Keratinocyte (primary cell): ENCODE results near the gene HOXD10. TPM values are rescaled to one million over a fixed set of nuclear protein-coding genes. Genes with fewer than 3 reads are reported as not detected.

Experiments
- DNase-seq: peaks from one replicate; pipeline ENCODE4 v3.0.0-alpha.2; 2011; ENCODE audit warnings: low read depth, missing footprints, low spot score
- FAIRE-seq: peaks from 2 replicates; lab custom pipeline; 2011; peaks lifted over from hg19 to GRCh38; lab: Jason Lieb, UNC
- H2AFZ ChIP-seq: 2 replicates; pipeline ENCODE4 v1.6.0; 2012; ENCODE audit warnings: low read length, control low read depth, inconsistent platforms; ENCODE audit not compliant: control insufficient read depth
- H3K27ac ChIP-seq: 2 replicates; pipeline ENCODE4 v1.5.1; 2011; ENCODE audit warnings: low read length; ENCODE audit not compliant: control insufficient read depth, insufficient read depth
- H3K27me3 ChIP-seq: 3 replicates; pipeline ENCODE4 v1.6.0; 2011; ENCODE audit warnings: low read length; ENCODE audit not compliant: control insufficient read depth, insufficient read depth; ENCODE audit errors: extremely low read depth
- H3K36me3 ChIP-seq, 2 experiments: 2 replicates in 1 of 2; 3 replicates in 1 of 2; pipeline ENCODE4 v1.5.1; 2011; ENCODE audit warnings: low read length in 2 of 2, mild to moderate bottlenecking in 1 of 2; ENCODE audit not compliant: control insufficient read depth in 2 of 2, insufficient read depth in 2 of 2; ENCODE audit errors: extremely low read depth in 1 of 2
- H3K4me1 ChIP-seq: 3 replicates; pipeline ENCODE4 v1.5.1; 2011; ENCODE audit warnings: low read length; ENCODE audit not compliant: control insufficient read depth, insufficient read depth; ENCODE audit errors: extremely low read depth
- H3K4me2 ChIP-seq: 3 replicates; pipeline ENCODE4 v1.6.0; 2011; ENCODE audit warnings: low read depth, low read length; ENCODE audit not compliant: control insufficient read depth, insufficient read depth; ENCODE audit errors: extremely low read depth
- H3K4me3 ChIP-seq, 3 experiments: fragments of 200-600 bp in 1 of 3; sonication (generic) in 1 of 3; 2 replicates in 2 of 3; 3 replicates in 1 of 3; pipeline ENCODE4 v1.5.1; 2011 to 2016; ENCODE audit warnings: low read length in 3 of 3, mild to moderate bottlenecking in 3 of 3, control low read depth in 2 of 3, inconsistent platforms in 1 of 3, low read depth in 1 of 3, mixed read lengths in 1 of 3, mixed run types in 1 of 3, moderate library complexity in 1 of 3; ENCODE audit not compliant: control insufficient read depth in 2 of 3, insufficient read depth in 2 of 3; ENCODE audit errors: extremely low read depth in 1 of 3
- H3K79me2 ChIP-seq: 2 replicates; pipeline ENCODE4 v1.6.0; 2012; ENCODE audit warnings: low read length; ENCODE audit not compliant: control insufficient read depth, insufficient read depth
- H3K9ac ChIP-seq: 3 replicates; pipeline ENCODE4 v1.6.0; 2011; ENCODE audit warnings: low read length; ENCODE audit not compliant: control insufficient read depth, insufficient read depth; ENCODE audit errors: extremely low read depth
- H3K9me1 ChIP-seq: 3 replicates; pipeline ENCODE4 v1.6.0; 2011; ENCODE audit warnings: low read length; ENCODE audit not compliant: control insufficient read depth, insufficient read depth; ENCODE audit errors: extremely low read depth
- H3K9me3 ChIP-seq: 2 replicates; pipeline ENCODE4 v1.5.1; 2012; ENCODE audit warnings: low read depth, low read length; ENCODE audit not compliant: control insufficient read depth
- H4K20me1 ChIP-seq: 3 replicates; pipeline ENCODE4 v1.6.0; 2011; ENCODE audit warnings: low read length; ENCODE audit not compliant: control insufficient read depth, insufficient read depth; ENCODE audit errors: extremely low read depth
- CTCF ChIP-seq, 3 experiments: IDR thresholded peaks in 1 of 3; conservative IDR thresholded peaks in 1 of 3; optimal IDR thresholded peaks in 1 of 3; 2 replicates in 2 of 3; 3 replicates in 1 of 3; pipeline versions ENCODE3 to v1.5.1; 2011; ENCODE audit warnings: low read length in 3 of 3, mild to moderate bottlenecking in 3 of 3, moderate library complexity in 2 of 3, control low read depth in 1 of 3, inconsistent platforms in 1 of 3; ENCODE audit not compliant: insufficient read depth in 2 of 3; ENCODE audit errors: extremely low read depth in 1 of 3
- EZH2 ChIP-seq: IDR thresholded peaks from one replicate; pipeline ENCODE4 v1.6.1; 2012; ENCODE audit warnings: inconsistent platforms, mild to moderate bottlenecking, low read length, moderate library complexity
- dilution Hi-C: fragments of 300-500 bp; cut with MboI; formaldehyde crosslinking; loops from one replicate; pipeline ENCODE4 v1.7.0; 2020; ENCODE audit warnings: low sequenced_read_pairs; ENCODE audit not compliant: extremely low pct_ligation_motif_present
- polyA plus RNA-seq, 5 experiments: library from polyadenylated mRNA; depleted of rRNA in 3 of 5; stranded (reverse) in 3 of 5; stranded (forward) in 1 of 5; unstranded in 1 of 5; fragments of >200 nt; gene quantifications; 1 replicate in 1 of 5; 2 replicates in 3 of 5; 3 replicates in 1 of 5; pipeline versions ENCODE4 v1.2.1 to v1.2.3, GENCODE V29; 2011 to 2012; ENCODE audit warnings: missing spikeins in 2 of 5, low read depth in 1 of 5, low replicate concordance in 1 of 5

Gene HOXD10
- polyA plus RNA-seq, 1 donor (not counting 4 experiments of a cell fraction or from before 2014, with no cell fraction given), result not detected

DNA sequence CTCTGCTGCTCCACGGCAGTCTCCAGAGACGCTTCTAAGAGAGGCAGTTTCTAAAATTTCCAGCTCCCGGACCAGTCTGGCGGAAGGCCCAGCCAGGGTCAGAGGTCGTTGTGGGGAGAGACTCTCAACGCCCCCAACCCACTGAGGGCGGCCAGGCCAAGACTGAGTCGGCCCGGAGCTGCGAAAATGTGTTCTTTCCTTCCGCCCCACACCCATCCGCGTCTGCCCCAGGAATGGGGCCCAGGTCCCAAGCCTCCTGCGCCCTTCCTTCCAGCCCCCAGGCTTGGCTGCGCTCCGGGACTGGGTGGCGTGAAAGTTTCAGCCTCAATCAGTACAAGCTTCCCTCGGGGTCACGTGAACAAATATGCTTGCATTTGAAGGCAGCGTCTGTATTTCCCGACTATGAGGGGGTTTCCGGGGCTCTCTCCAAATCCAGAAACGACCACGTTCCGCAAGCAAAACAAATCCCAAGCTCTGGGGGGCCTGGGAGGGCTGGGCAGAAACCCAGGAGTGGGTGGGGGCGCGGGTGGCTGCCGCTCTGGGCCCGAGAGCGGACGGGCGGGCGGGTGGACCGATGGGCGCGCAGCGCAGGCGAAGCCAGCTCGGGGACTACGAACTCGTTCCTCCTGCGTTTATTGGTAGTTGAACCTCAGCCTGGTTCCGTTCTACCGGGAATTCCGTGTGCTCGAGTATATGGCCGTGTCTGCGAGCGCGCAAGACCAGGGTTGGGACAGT lies 43.8 kb downstream of the HOXD10 start:
- Histone ChIP-seq H3K79me2 (no peaks in the 10 kb centered on the region), H3K4me3 (no peak overlapping the region)
- TF ChIP-seq EZH2 (no peak), CTCF (optimal IDR thresholded peaks at IDR 0.05 in 1 of 3, IDR thresholded peaks at IDR 0.05 in 1 of 3, conservative IDR thresholded peaks at IDR 0.05 in 1 of 3; ENCODE audit: extremely low read depth in 1 of 3, insufficient read depth in 2 of 3, low read length in 3 of 3) (no peak)

GRCh38 chr2:176160986-176161824 lies 44.6 kb downstream of the HOXD10 start:
- Histone ChIP-seq H4K20me1 (no peaks in the 10 kb centered on the region), H3K79me2 (no peaks in the 10 kb centered on the region), H3K9ac (no peak overlapping the region), H3K4me1 (no peaks in the 10 kb centered on the region), H3K9me3 (peaks cover 2% of the 10 kb centered on the region), H3K27ac (no peak overlapping the region), H3K9me1 (no peaks in the 10 kb centered on the region), H3K27me3 (peaks cover 98% of the 10 kb centered on the region), H3K4me3 (no peak overlapping the region), H3K36me3 (no peaks in the 10 kb centered on the region), H2AFZ (no peak overlapping the region), H3K4me2 (no peak overlapping the region)
- dilution Hi-C loops, result loop anchor here (25.0 kb wide), 1 partner anchor 476 kb away; no protein-coding TSS in a partner anchor
- DNase-seq, result no peak
- FAIRE-seq, result no peak
- no peak for TF ChIP-seq CTCF (optimal IDR thresholded peaks at IDR 0.05 in 1 of 3, IDR thresholded peaks at IDR 0.05 in 1 of 3, conservative IDR thresholded peaks at IDR 0.05 in 1 of 3; ENCODE audit: extremely low read depth in 1 of 3, insufficient read depth in 2 of 3, low read length in 3 of 3)
- TF ChIP-seq EZH2, result no peak

More for the DNA sequence above, 43.8 kb downstream of the HOXD10 start:
- Histone ChIP-seq H3K4me2 (no peak overlapping the region), H3K36me3 (no peaks in the 10 kb centered on the region), H3K4me1 (no peaks in the 10 kb centered on the region), H3K27me3 (peaks cover 98% of the 10 kb centered on the region), H3K9ac (no peak overlapping the region), H3K27ac (no peak overlapping the region), H2AFZ (no peak overlapping the region), H3K9me3 (peaks cover 2% of the 10 kb centered on the region), H4K20me1 (no peaks in the 10 kb centered on the region), H3K9me1 (no peaks in the 10 kb centered on the region)
- dilution Hi-C loops, result loop anchor here (25.0 kb wide), 1 partner anchor 477 kb away; no protein-coding TSS in a partner anchor
- no peak for DNase-seq
- FAIRE-seq, result no peak
